ENCODE results near the gene CCDC57. TPM values are rescaled to one million over a fixed set of nuclear protein-coding genes. Genes with fewer than 3 reads are reported as not detected.
A peak's percentile ranks its signal among the peaks of the same experiment; 100 is the strongest.

The CCDC57 gene
- total RNA-seq, 1 experiment from 2014 or later = 31.0 TPM

DNA sequence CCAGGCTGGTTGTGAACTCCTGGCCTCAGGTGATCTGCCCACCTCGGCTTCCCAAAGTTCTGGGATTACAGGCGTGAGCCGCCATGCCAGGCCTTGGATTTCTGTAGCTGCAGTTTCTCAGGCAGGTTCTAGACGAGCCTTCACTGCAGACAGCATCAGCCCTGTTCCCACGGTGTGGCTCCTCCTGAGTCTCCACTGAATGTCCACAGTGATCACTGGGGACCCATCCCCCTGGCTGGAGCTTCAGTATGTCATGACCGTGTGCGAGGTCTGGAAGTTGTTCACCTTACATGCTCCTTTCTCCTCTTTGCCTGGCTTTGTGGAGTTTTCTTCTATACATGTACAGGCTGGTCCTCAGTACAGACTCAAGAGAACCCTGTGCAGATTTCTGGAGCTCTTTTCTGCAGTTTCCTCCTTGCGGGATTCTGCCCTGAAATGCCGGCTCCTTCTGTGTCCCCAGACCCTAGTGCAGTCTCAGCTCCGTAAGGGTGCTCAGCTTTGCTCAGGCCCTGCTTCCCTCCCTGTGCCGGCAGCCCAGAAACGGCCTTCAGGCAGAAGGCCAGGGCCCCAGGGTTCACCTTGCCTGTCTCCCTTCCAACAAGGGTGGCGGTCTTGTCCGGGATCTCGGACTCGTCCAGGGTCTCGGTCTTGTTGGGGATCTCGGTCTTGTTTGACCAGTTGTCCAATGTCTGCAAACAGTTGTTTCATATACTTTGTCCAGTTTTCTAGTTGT lies 100.3 kb downstream of the CCDC57 start:
- Histone ChIP-seq H3K4me3 (ENCODE audit: low read depth, low read length) (no peak overlapping the region), H3K9me3 (no peaks in the 10 kb centered on the region), H3K4me1 (peaks cover under 1% of the 10 kb centered on the region), H3K36me3 (ENCODE audit: control insufficient read depth, insufficient read depth, low read length) (no peaks in the 10 kb centered on the region), H3K27me3 (replicated peaks; ENCODE audit: control insufficient read depth, insufficient read depth, low read length) (no peaks in the 10 kb centered on the region)
- intact Hi-C loops (cut with micrococcal nuclease; ENCODE audit: unreplicated experiment) = no loop called here
- Mint-ChIP-seq H3K36me3 (ENCODE audit: insufficient read depth, unreplicated experiment) (peaks cover 29% of the 10 kb centered on the region), H3K4me1 (ENCODE audit: low read depth, unreplicated experiment) (peaks cover 7% of the 10 kb centered on the region), H3K9me3 (ENCODE audit: unreplicated experiment) (no peaks in the 10 kb centered on the region), H3K27me3 (ENCODE audit: insufficient read depth, unreplicated experiment) (no peaks in the 10 kb centered on the region), H3K4me3 (ENCODE audit: unreplicated experiment) (no peak overlapping the region), H3K27ac (ENCODE audit: unreplicated experiment) (no peak overlapping the region)
- TF ChIP-seq, protein P1, sequence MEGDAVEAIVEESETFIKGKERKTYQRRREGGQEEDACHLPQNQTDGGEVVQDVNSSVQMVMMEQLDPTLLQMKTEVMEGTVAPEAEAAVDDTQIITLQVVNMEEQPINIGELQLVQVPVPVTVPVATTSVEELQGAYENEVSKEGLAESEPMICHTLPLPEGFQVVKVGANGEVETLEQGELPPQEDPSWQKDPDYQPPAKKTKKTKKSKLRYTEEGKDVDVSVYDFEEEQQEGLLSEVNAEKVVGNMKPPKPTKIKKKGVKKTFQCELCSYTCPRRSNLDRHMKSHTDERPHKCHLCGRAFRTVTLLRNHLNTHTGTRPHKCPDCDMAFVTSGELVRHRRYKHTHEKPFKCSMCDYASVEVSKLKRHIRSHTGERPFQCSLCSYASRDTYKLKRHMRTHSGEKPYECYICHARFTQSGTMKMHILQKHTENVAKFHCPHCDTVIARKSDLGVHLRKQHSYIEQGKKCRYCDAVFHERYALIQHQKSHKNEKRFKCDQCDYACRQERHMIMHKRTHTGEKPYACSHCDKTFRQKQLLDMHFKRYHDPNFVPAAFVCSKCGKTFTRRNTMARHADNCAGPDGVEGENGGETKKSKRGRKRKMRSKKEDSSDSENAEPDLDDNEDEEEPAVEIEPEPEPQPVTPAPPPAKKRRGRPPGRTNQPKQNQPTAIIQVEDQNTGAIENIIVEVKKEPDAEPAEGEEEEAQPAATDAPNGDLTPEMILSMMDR (IDR thresholded peaks at IDR 0.05; ENCODE audit: insufficient read depth in 1 of 2, low read depth in 1 of 2, low read length in 1 of 2, severe bottlenecking in 1 of 2, unreplicated experiment in 1 of 2) = no peak
- no TSS peak for BruUV-seq (replicated peaks)
- no peak for DNase-seq
- ChIA-PET CTCF (no interaction called here), POLR2A (no interaction called here)

- BruUV-seq (replicated peaks) = no TSS peak
- ChIA-PET CTCF (no interaction called here), POLR2A (interaction anchor here (0.6 kb wide), 1 partner anchor 241 kb away, joined by 3 read pairs; no protein-coding TSS in a partner anchor)
- no peak overlapping the region for H3K4me3 Mint-ChIP-seq (ENCODE audit: unreplicated experiment)
- Histone ChIP-seq H3K4me1 (peaks cover 21% of the 10 kb centered on the region), H3K27me3 (replicated peaks; ENCODE audit: control insufficient read depth, insufficient read depth, low read length) (no peaks in the 10 kb centered on the region), H3K4me3 (ENCODE audit: low read depth, low read length) (no peak overlapping the region), H3K9me3 (no peaks in the 10 kb centered on the region), H3K36me3 (ENCODE audit: control insufficient read depth, insufficient read depth, low read length) (no peaks in the 10 kb centered on the region)
- intact Hi-C loops (cut with micrococcal nuclease; ENCODE audit: unreplicated experiment) = no loop called here
- DNase-seq = no peak
- H3K27me3 Mint-ChIP-seq (ENCODE audit: insufficient read depth, unreplicated experiment) = no peaks in the 10 kb centered on the region
- TF ChIP-seq, protein P1 (IDR thresholded peaks at IDR 0.05; ENCODE audit: insufficient read depth in 1 of 2, low read depth in 1 of 2, low read length in 1 of 2, severe bottlenecking in 1 of 2, unreplicated experiment in 1 of 2) = no peak
- peaks cover 46% of the 10 kb centered on the region for H3K36me3 Mint-ChIP-seq (ENCODE audit: insufficient read depth, unreplicated experiment)
- no peaks in the 10 kb centered on the region for H3K9me3 Mint-ChIP-seq (ENCODE audit: unreplicated experiment)
- H3K27ac Mint-ChIP-seq (ENCODE audit: unreplicated experiment) = no peak overlapping the region
- peaks cover 21% of the 10 kb centered on the region for H3K4me1 Mint-ChIP-seq (ENCODE audit: low read depth, unreplicated experiment)
Observed at GRCh38 chr17:82110298-82110697, 102.3 kb downstream of the CCDC57 start.

- no peaks in the 10 kb centered on the region for H3K9me3 Mint-ChIP-seq (ENCODE audit: unreplicated experiment)
- Histone ChIP-seq H3K27me3 (replicated peaks; ENCODE audit: control insufficient read depth, insufficient read depth, low read length) (no peaks in the 10 kb centered on the region), H3K4me3 (ENCODE audit: low read depth, low read length) (no peak overlapping the region), H3K4me1 (peaks cover 34% of the 10 kb centered on the region), H3K9me3 (no peaks in the 10 kb centered on the region), H3K36me3 (ENCODE audit: control insufficient read depth, insufficient read depth, low read length) (no peaks in the 10 kb centered on the region)
- TF ChIP-seq, protein P1 (IDR thresholded peaks at IDR 0.05; ENCODE audit: insufficient read depth in 1 of 2, low read depth in 1 of 2, low read length in 1 of 2, severe bottlenecking in 1 of 2, unreplicated experiment in 1 of 2) = no peak
- ChIA-PET POLR2A (no interaction called here), CTCF (no interaction called here)
- no peak overlapping the region for H3K4me3 Mint-ChIP-seq (ENCODE audit: unreplicated experiment)
- intact Hi-C loops (cut with micrococcal nuclease; ENCODE audit: unreplicated experiment) = no loop called here
- no peaks in the 10 kb centered on the region for H3K27me3 Mint-ChIP-seq (ENCODE audit: insufficient read depth, unreplicated experiment)
- peaks cover 30% of the 10 kb centered on the region for H3K4me1 Mint-ChIP-seq (ENCODE audit: low read depth, unreplicated experiment)
- no peak for DNase-seq
- H3K36me3 Mint-ChIP-seq (ENCODE audit: insufficient read depth, unreplicated experiment) = peaks cover 56% of the 10 kb centered on the region
- BruUV-seq (replicated peaks) = no TSS peak
- peak overlapping the region; percentile 69 for H3K27ac Mint-ChIP-seq (ENCODE audit: unreplicated experiment)
Observed at GRCh38 chr17:82108961-82109475, 103.6 kb downstream of the CCDC57 start.
